ENCODE measurements around the gene AGTR1.
A peak's percentile ranks its signal among the peaks of the same experiment; 100 is the strongest.
"Not testable (repeated sequence)": the region's sequence is repeated elsewhere in the genome, so short reads cannot be mapped to it uniquely, and the experiment has no call there.

AGTR1 gene

GRCh38 chr3:148759430-148759829 is 61.7 kb downstream of the AGTR1 start:
- DNase-seq = no peak

- DNase-seq = no peak
Measured at GRCh38 chr3:148763156-148763680, 65.5 kb downstream of the AGTR1 start.

GRCh38 chr3:148763986-148764935 is 66.6 kb downstream of the AGTR1 start:
- no peak for DNase-seq

GRCh38 chr3:148772361-148772760 is 74.7 kb downstream of the AGTR1 start:
- no peak for DNase-seq

- DNase-seq = no peak
Measured at GRCh38 chr3:148772835-148773234, 75.1 kb downstream of the AGTR1 start.

- DNase-seq = no peak
Measured at GRCh38 chr3:148773805-148774204, 76.1 kb downstream of the AGTR1 start.

GRCh38 chr3:148778926-148779325 is 81.2 kb downstream of the AGTR1 start:
- DNase-seq = no peak

- DNase-seq = not testable (repeated sequence)
Measured at GRCh38 chr3:148785026-148785425, 87.3 kb downstream of the AGTR1 start.

GRCh38 chr3:148786159-148786558 is 88.5 kb downstream of the AGTR1 start:
- DNase-seq = not testable (repeated sequence)

GRCh38 chr3:148789146-148789545 is 91.4 kb downstream of the AGTR1 start:
- peak; percentile 29 for DNase-seq

GRCh38 chr3:148789906-148790305 is 92.2 kb downstream of the AGTR1 start:
- DNase-seq = no peak

GRCh38 chr3:148790370-148790769 is 92.7 kb downstream of the AGTR1 start:
- no peak for DNase-seq

GRCh38 chr3:148790851-148791735 is 93.4 kb downstream of the AGTR1 start:
- DNase-seq = peak; percentile 89

- DNase-seq = no peak
Measured at GRCh38 chr3:148791920-148792319, 94.2 kb downstream of the AGTR1 start.

GRCh38 chr3:148792516-148792915 is 94.8 kb downstream of the AGTR1 start:
- DNase-seq = no peak

Measured in right hindlimb (tissue), 1 donor.